DOHH2 (cell line): ENCODE results near the gene TSPAN1.
A peak's percentile ranks its signal among the peaks of the same experiment; 100 is the strongest.

Experiments
- H3F3A ChIP-seq: fragments of 200-600 bp; sonication (generic), shearing (Covaris generic); 2 replicates; pipeline ENCODE4 v1.6.0; 2016; ENCODE audit warnings: antibody characterized with exemption, mild to moderate bottlenecking; ENCODE audit not compliant: control insufficient read depth, insufficient read depth
- H3K27ac ChIP-seq: fragments of 200-600 bp; sonication (generic); 2 replicates; pipeline ENCODE4 v1.5.1; 2014; ENCODE audit warnings: low read depth, mild to moderate bottlenecking, low read length, moderate library complexity
- H3K27me3 ChIP-seq: fragments of 200-600 bp; sonication (generic); 2 replicates; pipeline ENCODE4 v1.6.1; 2014; ENCODE audit warnings: mild to moderate bottlenecking, low read length, mixed read lengths; ENCODE audit not compliant: control insufficient read depth
- H3K36me3 ChIP-seq: fragments of 200-600 bp; sonication (generic); 2 replicates; pipeline ENCODE4 v1.6.1; 2014; ENCODE audit warnings: mild to moderate bottlenecking, low read length, moderate library complexity, mixed read lengths; ENCODE audit not compliant: control insufficient read depth
- H3K4me1 ChIP-seq: fragments of 200-600 bp; sonication (generic); 2 replicates; pipeline ENCODE4 v1.6.1; 2014; ENCODE audit warnings: mild to moderate bottlenecking, low read length, mixed read lengths; ENCODE audit not compliant: control insufficient read depth
- H3K4me2 ChIP-seq: fragments of 200-600 bp; sonication (generic); 2 replicates; pipeline ENCODE4 v1.6.0; 2014; ENCODE audit warnings: mild to moderate bottlenecking, low read length, moderate library complexity
- H3K4me3 ChIP-seq: fragments of 200-600 bp; sonication (generic); 2 replicates; pipeline ENCODE4 v1.5.1; 2014; ENCODE audit warnings: mild to moderate bottlenecking, low read length, mixed read lengths
- H3K79me2 ChIP-seq: fragments of 200-600 bp; sonication (generic); 2 replicates; pipeline ENCODE4 v1.6.1; 2014; ENCODE audit warnings: mild to moderate bottlenecking, low read length, mixed read lengths; ENCODE audit not compliant: control insufficient read depth
- H3K9me2 ChIP-seq: fragments of 200-600 bp; sonication (generic); replicated peaks from 2 replicates; pipeline ENCODE4 v1.6.1; 2014; ENCODE audit warnings: mild to moderate bottlenecking, low read length, mixed read lengths; ENCODE audit not compliant: control insufficient read depth
- H3K9me3 ChIP-seq: fragments of 200-600 bp; sonication (generic); 2 replicates; pipeline ENCODE4 v1.6.1; 2014; ENCODE audit warnings: antibody characterized with exemption, low read length, mixed read lengths; ENCODE audit not compliant: control insufficient read depth, insufficient read depth
- H4K20me1 ChIP-seq: fragments of 200-600 bp; sonication (generic); 2 replicates; pipeline ENCODE4 v1.6.0; 2014; ENCODE audit warnings: low read depth, mild to moderate bottlenecking, antibody characterized with exemption, low read length, moderate library complexity; ENCODE audit not compliant: control insufficient read depth, insufficient read depth
- EZH2phosphoT487 ChIP-seq: fragments of 200-600 bp; sonication (generic); IDR thresholded peaks from 2 replicates; pipeline ENCODE4 v1.6.1; 2017; ENCODE audit warnings: borderline replicate concordance, mild to moderate bottlenecking, antibody characterized with exemption, low read length, moderate library complexity, mixed read lengths
- TF ChIP-seq, protein P1 (sequence below): fragments of 200-600 bp; sonication (generic); IDR thresholded peaks from one replicate; pipeline ENCODE4 v1.5.1; 2014; ENCODE audit warnings: antibody characterized with exemption, mild to moderate bottlenecking, low read depth, low read length; ENCODE audit not compliant: poor library complexity, severe bottlenecking

TSPAN1 gene

DNA sequence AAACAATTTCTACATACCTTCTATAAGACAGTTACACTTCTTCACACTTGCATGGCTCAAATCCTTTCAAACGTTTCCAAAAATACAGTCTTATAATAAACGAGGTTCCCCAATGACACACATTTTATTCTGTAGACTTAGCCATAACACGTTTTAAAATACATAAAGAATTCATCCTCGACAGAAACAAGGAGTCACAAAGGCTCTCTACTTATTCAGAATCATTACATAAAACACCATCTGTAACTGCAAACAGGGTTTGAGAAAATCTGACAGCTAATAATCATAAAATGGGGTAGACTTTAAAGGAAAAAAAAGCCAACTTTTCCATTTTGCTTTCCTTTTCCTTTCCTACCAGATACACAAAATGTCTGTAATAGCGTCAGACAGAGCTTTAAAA is 44.3 kb upstream of the TSPAN1 start:
- Histone ChIP-seq H3K4me2 (peak overlapping the region; percentile 77), H3K27ac (no peak overlapping the region), H3K4me1 (peaks cover 28% of the 10 kb centered on the region), H3K9me3 (no peaks in the 10 kb centered on the region), H3K36me3 (no peaks in the 10 kb centered on the region), H3K79me2 (peaks cover 4% of the 10 kb centered on the region), H3K4me3 (peak overlapping the region; percentile 75), H3K27me3 (peaks cover 5% of the 10 kb centered on the region), H4K20me1 (no peaks in the 10 kb centered on the region), H3F3A (no peaks in the 10 kb centered on the region; the same call in 1 of the 2 replicates), H3K9me2 (no peaks in the 10 kb centered on the region)
- no peak for TF ChIP-seq EZH2phosphoT487
- TF ChIP-seq, protein P1, sequence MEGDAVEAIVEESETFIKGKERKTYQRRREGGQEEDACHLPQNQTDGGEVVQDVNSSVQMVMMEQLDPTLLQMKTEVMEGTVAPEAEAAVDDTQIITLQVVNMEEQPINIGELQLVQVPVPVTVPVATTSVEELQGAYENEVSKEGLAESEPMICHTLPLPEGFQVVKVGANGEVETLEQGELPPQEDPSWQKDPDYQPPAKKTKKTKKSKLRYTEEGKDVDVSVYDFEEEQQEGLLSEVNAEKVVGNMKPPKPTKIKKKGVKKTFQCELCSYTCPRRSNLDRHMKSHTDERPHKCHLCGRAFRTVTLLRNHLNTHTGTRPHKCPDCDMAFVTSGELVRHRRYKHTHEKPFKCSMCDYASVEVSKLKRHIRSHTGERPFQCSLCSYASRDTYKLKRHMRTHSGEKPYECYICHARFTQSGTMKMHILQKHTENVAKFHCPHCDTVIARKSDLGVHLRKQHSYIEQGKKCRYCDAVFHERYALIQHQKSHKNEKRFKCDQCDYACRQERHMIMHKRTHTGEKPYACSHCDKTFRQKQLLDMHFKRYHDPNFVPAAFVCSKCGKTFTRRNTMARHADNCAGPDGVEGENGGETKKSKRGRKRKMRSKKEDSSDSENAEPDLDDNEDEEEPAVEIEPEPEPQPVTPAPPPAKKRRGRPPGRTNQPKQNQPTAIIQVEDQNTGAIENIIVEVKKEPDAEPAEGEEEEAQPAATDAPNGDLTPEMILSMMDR = no peak

DNA sequence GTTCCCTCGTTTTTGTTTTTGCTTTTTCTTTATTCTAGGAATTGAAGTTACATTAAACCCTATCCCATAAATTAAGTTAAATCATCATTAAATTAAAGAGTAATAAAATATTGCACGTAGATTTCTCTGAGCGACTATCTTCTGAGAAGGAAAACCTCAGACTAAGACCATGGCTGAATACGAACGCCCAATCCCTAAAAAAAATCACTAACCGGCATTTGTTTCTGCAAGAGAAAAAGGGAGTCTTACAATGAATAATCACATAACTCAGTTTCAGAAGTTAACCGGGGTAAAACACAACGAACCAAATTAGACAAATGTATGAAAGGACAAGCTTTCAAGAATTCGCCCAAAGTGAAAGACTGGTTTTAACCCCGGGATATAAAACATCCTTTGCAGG is 43.8 kb upstream of the TSPAN1 start:
- no peaks in the 10 kb centered on the region for H3K36me3 ChIP-seq
- peaks cover 28% of the 10 kb centered on the region for H3K4me1 ChIP-seq
- H3K27ac ChIP-seq = no peak overlapping the region
- H3K27me3 ChIP-seq = peaks cover 5% of the 10 kb centered on the region
- peak overlapping the region; percentile 75 for H3K4me3 ChIP-seq
- no peaks in the 10 kb centered on the region; the same call in 1 of the 2 replicates for H3F3A ChIP-seq
- H3K4me2 ChIP-seq = peak overlapping the region; percentile 77
- no peak for TF ChIP-seq EZH2phosphoT487
- TF ChIP-seq, protein P1 = no peak
- no peaks in the 10 kb centered on the region for H4K20me1 ChIP-seq
- H3K79me2 ChIP-seq = peaks cover 4% of the 10 kb centered on the region
- H3K9me2 ChIP-seq = no peaks in the 10 kb centered on the region
- no peaks in the 10 kb centered on the region for H3K9me3 ChIP-seq

DNA sequence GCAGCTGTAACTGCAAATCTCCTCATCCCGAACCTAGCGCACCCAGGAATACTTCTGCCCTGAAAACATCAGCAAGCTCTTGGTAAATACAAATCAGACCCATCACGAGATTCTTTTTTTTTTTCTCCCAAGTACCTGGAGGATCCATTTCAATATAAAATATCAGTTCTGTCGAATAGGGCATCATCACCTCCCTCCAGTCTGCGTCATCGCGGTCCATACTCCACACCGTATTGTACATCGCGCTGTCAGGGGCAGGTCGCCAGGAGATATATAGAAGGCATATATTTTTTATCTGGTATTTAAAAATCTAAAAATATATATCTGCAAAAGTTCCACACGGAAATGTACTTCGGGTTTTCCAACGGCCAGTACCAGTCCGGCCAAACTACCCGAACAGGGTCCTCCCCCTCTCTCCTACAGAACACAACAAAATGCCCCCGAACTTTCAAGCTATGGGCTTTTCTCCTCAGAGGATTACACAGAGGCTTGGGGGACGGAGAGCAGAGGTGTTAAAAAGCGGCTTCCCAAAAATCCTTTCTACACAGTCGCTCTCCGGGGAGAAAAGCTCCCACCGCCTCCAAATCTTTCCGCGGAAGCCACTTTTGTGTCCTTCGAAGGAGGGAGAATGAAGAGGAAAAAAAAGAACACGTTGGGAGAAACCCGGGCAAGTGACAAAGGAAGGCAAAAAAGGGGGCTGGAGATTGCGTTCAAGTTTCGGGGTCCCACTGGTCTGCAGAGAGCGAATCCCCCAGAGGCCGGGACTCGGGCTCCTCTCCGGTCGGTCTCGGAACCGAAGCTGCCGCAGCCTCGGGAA is 43.0 kb upstream of the TSPAN1 start:
- Histone ChIP-seq H3K4me3 (peak overlapping the region; percentile 75), H4K20me1 (no peaks in the 10 kb centered on the region), H3F3A (no peaks in the 10 kb centered on the region; the same call in 1 of the 2 replicates)

More for the DNA sequence above, 43.0 kb upstream of the TSPAN1 start:
- Histone ChIP-seq H3K9me3 (no peaks in the 10 kb centered on the region), H3K9me2 (no peaks in the 10 kb centered on the region), H3K27ac (peak overlapping the region; percentile 71), H3K79me2 (peaks cover 4% of the 10 kb centered on the region), H3K4me1 (peaks cover 28% of the 10 kb centered on the region), H3K4me2 (peak overlapping the region; percentile 77), H3K36me3 (no peaks in the 10 kb centered on the region), H3K27me3 (peaks cover 5% of the 10 kb centered on the region)
- TF ChIP-seq, protein P1 = no peak
- no peak for TF ChIP-seq EZH2phosphoT487
